GM19467 (cell line): Measurements from ENCODE around the gene MTERF4.

ENCODE experiments used
- ATAC-seq: cut with Tn5 transposase; IDR thresholded peaks from one replicate; pipeline ENCODE4 v1.9.1; 2021; ENCODE audit warnings: mild to moderate bottlenecking, moderate library complexity; ENCODE audit not compliant: unreplicated experiment

The MTERF4 gene

GRCh38 chr2:241091734-241092445 is 10.2 kb downstream of the MTERF4 start:
- no peak for ATAC-seq

GRCh38 chr2:241091201-241091600 is 10.9 kb downstream of the MTERF4 start:
- no peak for ATAC-seq

GRCh38 chr2:241088791-241089732 is 13.0 kb downstream of the MTERF4 start:
- ATAC-seq, result no peak

GRCh38 chr2:241088376-241088775 is 13.7 kb downstream of the MTERF4 start:
- peak; percentile 44 for ATAC-seq

GRCh38 chr2:241087420-241088268 is 14.4 kb downstream of the MTERF4 start:
- peak; percentile 55 for ATAC-seq

GRCh38 chr2:241084856-241085444 is 17.1 kb downstream of the MTERF4 start:
- no peak for ATAC-seq

GRCh38 chr2:241083091-241083415 is 19.0 kb downstream of the MTERF4 start:
- ATAC-seq, result no peak

- ATAC-seq, result no peak
Measured at GRCh38 chr2:241082341-241083090, 19.6 kb downstream of the MTERF4 start.

- ATAC-seq, result no peak
Measured at GRCh38 chr2:241081643-241082340, 20.3 kb downstream of the MTERF4 start.

GRCh38 chr2:241081190-241081642 is 20.9 kb downstream of the MTERF4 start:
- ATAC-seq, result no peak

- ATAC-seq, result no peak
Measured at GRCh38 chr2:241080405-241081189, 21.5 kb downstream of the MTERF4 start.

GRCh38 chr2:241074901-241075540 is 27.1 kb downstream of the MTERF4 start:
- ATAC-seq, result no peak

GRCh38 chr2:241074065-241074818 is 27.8 kb downstream of the MTERF4 start:
- ATAC-seq, result no peak

GRCh38 chr2:241073166-241074064 is 28.7 kb downstream of the MTERF4 start:
- ATAC-seq, result no peak

GRCh38 chr2:241072553-241073165 is 29.4 kb downstream of the MTERF4 start:
- ATAC-seq, result no peak

GRCh38 chr2:241072151-241072550 is 29.9 kb downstream of the MTERF4 start:
- no peak for ATAC-seq
